Neural crest cell (in vitro differentiated cells): ENCODE results near the gene RABGAP1. TPM values are rescaled to one million over a fixed set of nuclear protein-coding genes. Genes with fewer than 3 reads are reported as not detected.

ENCODE experiments used
- DNase-seq: peaks from one replicate; pipeline ENCODE4 v3.0.0; 2021; ENCODE audit warnings: low read depth, mixed read lengths, low spot score
- H3K27ac Mint-ChIP-seq: one replicate; pipeline ENCODE4 v1.8.0; 2021; ENCODE audit warnings: mild to moderate bottlenecking, mixed read lengths; ENCODE audit not compliant: unreplicated experiment
- H3K27me3 Mint-ChIP-seq: 2 replicates; pipeline ENCODE4 v1.8.0; 2021; ENCODE audit warnings: low read depth, mild to moderate bottlenecking, mixed read lengths
- H3K36me3 Mint-ChIP-seq: 2 replicates; pipeline ENCODE4 v1.8.0; 2021; ENCODE audit warnings: low read depth, mild to moderate bottlenecking, mixed read lengths
- H3K4me1 Mint-ChIP-seq: 2 replicates; pipeline ENCODE4 v1.8.0; 2021; ENCODE audit warnings: mixed read lengths
- H3K4me3 Mint-ChIP-seq: one replicate; pipeline ENCODE4 v1.8.0; 2021; ENCODE audit warnings: mild to moderate bottlenecking, mixed read lengths
- H3K9me3 Mint-ChIP-seq: 2 replicates; pipeline ENCODE4 v1.8.0; 2021; ENCODE audit warnings: mixed read lengths
- CTCF ChIP-seq: fragments of 200-600 bp; sonication (generic); conservative IDR thresholded peaks from 2 replicates; pipeline ENCODE4 v1.5.0; 2021; ENCODE audit warnings: antibody characterized with exemption, mild to moderate bottlenecking
- total RNA-seq: library from RNA; stranded (reverse); gene quantifications from 2 replicates; pipeline ENCODE4 v1.2.1, GENCODE V29; 2021

RABGAP1 gene
- total RNA-seq, 1 donor from 2014 or later: 59.5 TPM

GRCh38 chr9:123104807-123105206, 164.0 kb downstream of the RABGAP1 start:
- Mint-ChIP-seq H3K4me1 (no peaks in the 10 kb centered on the region), H3K36me3 (peaks cover 2% of the 10 kb centered on the region), H3K27me3 (no peaks in the 10 kb centered on the region), H3K4me3 (no peak overlapping the region), H3K9me3 (no peaks in the 10 kb centered on the region), H3K27ac (no peak overlapping the region)
- no peak for TF ChIP-seq CTCF
- DNase-seq: no peak

DNA sequence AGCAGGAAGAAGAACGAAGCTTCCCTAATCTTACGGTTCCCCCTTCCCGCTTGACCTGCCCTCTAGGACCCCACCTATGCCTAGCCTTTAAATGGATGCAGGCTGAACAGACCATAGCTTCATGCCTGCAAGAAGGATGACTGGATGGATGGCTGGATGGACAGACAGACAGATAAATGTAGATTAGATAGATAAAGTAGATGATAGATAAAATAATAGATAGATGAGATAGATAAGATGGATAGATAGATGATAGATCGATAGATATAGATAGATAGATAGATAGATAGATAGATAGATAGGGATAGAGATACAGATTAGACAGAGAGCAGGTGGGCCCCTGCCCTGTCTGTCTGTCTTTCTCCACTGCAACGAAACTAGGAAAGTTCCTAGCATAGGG, 164.7 kb downstream of the RABGAP1 start:
- no peak for TF ChIP-seq CTCF
- Mint-ChIP-seq H3K4me3 (no peak overlapping the region), H3K27ac (no peak overlapping the region), H3K9me3 (no peaks in the 10 kb centered on the region), H3K36me3 (peaks cover 2% of the 10 kb centered on the region), H3K4me1 (no peaks in the 10 kb centered on the region), H3K27me3 (no peaks in the 10 kb centered on the region)
- no peak for DNase-seq

- DNase-seq: no peak
- TF ChIP-seq CTCF: no peak
- Mint-ChIP-seq H3K27ac (no peak overlapping the region), H3K27me3 (no peaks in the 10 kb centered on the region), H3K9me3 (no peaks in the 10 kb centered on the region), H3K4me1 (no peaks in the 10 kb centered on the region), H3K4me3 (no peak overlapping the region), H3K36me3 (peaks cover 2% of the 10 kb centered on the region)
Observed at GRCh38 chr9:123107639-123108285, 166.9 kb downstream of the RABGAP1 start.

- DNase-seq: no peak
- Mint-ChIP-seq H3K4me1 (no peaks in the 10 kb centered on the region), H3K27ac (no peak overlapping the region), H3K36me3 (peaks cover 5% of the 10 kb centered on the region), H3K27me3 (no peaks in the 10 kb centered on the region), H3K9me3 (no peaks in the 10 kb centered on the region), H3K4me3 (no peak overlapping the region)
- no peak for TF ChIP-seq CTCF
Observed at GRCh38 chr9:123108976-123109375, 168.2 kb downstream of the RABGAP1 start.

DNA sequence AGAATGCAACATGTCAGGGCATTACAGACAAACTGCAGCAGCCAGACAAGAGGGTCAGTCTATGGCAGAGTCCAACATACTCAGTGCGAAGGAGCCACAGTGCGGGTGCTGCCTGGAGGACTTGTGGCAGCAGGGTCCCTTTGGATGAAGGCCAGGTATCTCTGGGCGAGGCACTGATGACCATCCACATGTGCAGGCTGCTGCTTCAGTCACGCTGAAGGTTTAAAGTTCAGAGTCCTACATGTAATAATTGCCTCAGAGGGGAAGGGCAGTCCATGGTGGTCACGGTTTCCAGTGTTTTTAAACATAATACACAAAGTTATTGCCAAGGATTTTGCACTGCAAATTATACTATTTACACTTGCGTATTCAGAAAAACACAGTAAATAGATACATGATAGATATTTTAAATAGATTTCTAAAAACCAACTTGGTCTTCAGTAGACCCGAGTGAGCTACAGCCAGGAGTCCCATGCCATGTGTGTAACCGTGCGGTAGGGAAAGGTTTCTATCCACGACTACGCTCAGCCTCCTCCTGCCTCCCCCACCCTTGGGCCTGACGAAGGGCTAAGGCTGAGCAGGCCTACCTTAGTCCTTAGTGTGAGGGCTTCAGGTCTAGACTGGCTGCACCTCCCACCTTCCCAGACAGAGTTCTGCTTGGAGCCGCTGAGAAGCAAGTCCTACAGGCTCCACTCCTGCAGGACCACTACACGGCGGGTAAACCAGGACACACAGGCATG, 168.9 kb downstream of the RABGAP1 start:
- no peak overlapping the region for H3K4me3 Mint-ChIP-seq
- H3K27ac Mint-ChIP-seq: no peak overlapping the region
- H3K27me3 Mint-ChIP-seq: no peaks in the 10 kb centered on the region
- TF ChIP-seq CTCF: no peak
- H3K4me1 Mint-ChIP-seq: no peaks in the 10 kb centered on the region
- peaks cover 5% of the 10 kb centered on the region for H3K36me3 Mint-ChIP-seq
- DNase-seq: no peak
- no peaks in the 10 kb centered on the region for H3K9me3 Mint-ChIP-seq
